Ectodermal cell (in vitro differentiated cells): Measurements from ENCODE around the gene NAV2.

ENCODE experiments used
- H3K27ac ChIP-seq: 2 replicates; pipeline ENCODE4 v1.7.0; 2013; ENCODE audit warnings: mild to moderate bottlenecking, low read depth, low read length; ENCODE audit not compliant: insufficient read depth, poor library complexity, severe bottlenecking
- H3K27me3 ChIP-seq: 2 replicates; pipeline ENCODE4 v1.7.0; 2013; ENCODE audit warnings: mild to moderate bottlenecking, low read length; ENCODE audit not compliant: insufficient read depth, control insufficient read depth, poor library complexity, severe bottlenecking
- H3K36me3 ChIP-seq: one replicate; pipeline ENCODE4 v1.7.0; 2013; ENCODE audit warnings: low read length; ENCODE audit not compliant: control insufficient read depth, insufficient read depth
- H3K4me1 ChIP-seq: one replicate; pipeline ENCODE4 v1.7.0; 2013; ENCODE audit warnings: low read length; ENCODE audit not compliant: control insufficient read depth, insufficient read depth
- H3K4me3 ChIP-seq: 2 replicates; pipeline ENCODE4 v1.7.0; 2013; ENCODE audit warnings: low read depth, low read length, control low read depth; ENCODE audit not compliant: insufficient read depth
- H3K9me3 ChIP-seq: 2 replicates; pipeline ENCODE4 v1.7.0; 2013; ENCODE audit warnings: mild to moderate bottlenecking, low read length, moderate library complexity; ENCODE audit not compliant: control insufficient read depth
- WGBS, 2 experiments: methylation state at CpG; one replicate each; pipeline ENCODE4 v1.1.7; 2013; ENCODE audit warnings: missing lambda C conversion rate in 2 of 2; 5-methylcytosine and 5-hydroxymethylcytosine counted together

Gene NAV2

GRCh38 chr11:20059587-20060021, 347.0 kb downstream of the NAV2 start:
- H3K4me3 ChIP-seq = no peak overlapping the region
- peaks cover 12% of the 10 kb centered on the region for H3K36me3 ChIP-seq
- 93 to 97% methylated on average over 4 of the region's 4 CpGs for WGBS, 2 experiments
- H3K4me1 ChIP-seq = no peaks in the 10 kb centered on the region
- H3K27ac ChIP-seq = no peak overlapping the region
- no peaks in the 10 kb centered on the region for H3K9me3 ChIP-seq
- no peaks in the 10 kb centered on the region for H3K27me3 ChIP-seq

GRCh38 chr11:20060181-20060580, 347.5 kb downstream of the NAV2 start:
- Histone ChIP-seq H3K27ac (no peak overlapping the region), H3K36me3 (peaks cover 11% of the 10 kb centered on the region)

GRCh38 chr11:20060647-20061205, 348.1 kb downstream of the NAV2 start:
- no peaks in the 10 kb centered on the region for H3K4me1 ChIP-seq
- H3K4me3 ChIP-seq = no peak overlapping the region
- 89 to 96% methylated on average over 7 of the region's 7 CpGs for WGBS, 2 experiments
- H3K9me3 ChIP-seq = no peaks in the 10 kb centered on the region
- peaks cover 8% of the 10 kb centered on the region for H3K36me3 ChIP-seq
- H3K27me3 ChIP-seq = no peaks in the 10 kb centered on the region
- no peak overlapping the region for H3K27ac ChIP-seq

More at GRCh38 chr11:20060181-20060580, 347.5 kb downstream of the NAV2 start:
- no peaks in the 10 kb centered on the region for H3K4me1 ChIP-seq
- H3K27me3 ChIP-seq = no peaks in the 10 kb centered on the region
- no peaks in the 10 kb centered on the region for H3K9me3 ChIP-seq
- 97 to 99% methylated on average over 2 to 3 of the region's 3 CpGs for WGBS, 2 experiments
- H3K4me3 ChIP-seq = no peak overlapping the region

- Histone ChIP-seq H3K27me3 (no peaks in the 10 kb centered on the region), H3K27ac (no peak overlapping the region), H3K9me3 (no peaks in the 10 kb centered on the region), H3K36me3 (peaks cover 4% of the 10 kb centered on the region), H3K4me1 (no peaks in the 10 kb centered on the region), H3K4me3 (no peak overlapping the region)
- WGBS, 2 experiments = 94% methylated on average over 4 to 5 of the region's 5 CpGs
Observed at GRCh38 chr11:20061776-20062175, 349.1 kb downstream of the NAV2 start.

DNA sequence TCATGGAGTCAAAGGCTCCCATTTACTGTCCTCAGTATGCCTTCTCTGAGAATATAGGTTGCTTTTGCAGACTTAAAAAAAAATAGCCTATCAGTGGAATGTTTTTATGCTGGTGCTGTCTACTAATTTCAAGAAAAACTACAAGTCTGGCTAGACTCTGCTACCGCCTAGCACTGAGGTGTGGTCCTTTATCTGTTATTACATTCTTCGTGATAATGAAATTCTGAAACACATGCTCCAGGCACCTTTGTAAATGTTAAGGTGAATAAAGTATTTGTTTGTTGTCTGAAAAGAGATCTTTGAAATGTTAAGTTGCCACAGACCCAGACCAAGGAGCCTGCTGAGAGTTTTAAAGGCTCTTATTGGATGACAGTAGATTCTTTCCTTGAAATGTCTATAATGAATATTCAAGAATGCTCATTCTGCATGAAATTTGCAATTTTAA, 352.3 kb downstream of the NAV2 start:
- Histone ChIP-seq H3K36me3 (peaks cover 13% of the 10 kb centered on the region), H3K27ac (no peak overlapping the region), H3K27me3 (no peaks in the 10 kb centered on the region), H3K4me3 (no peak overlapping the region), H3K9me3 (no peaks in the 10 kb centered on the region), H3K4me1 (no peaks in the 10 kb centered on the region)
- 44 to 58% methylated on average over 2 of the region's 2 CpGs for WGBS, 2 experiments

- no peak overlapping the region for H3K27ac ChIP-seq
- peaks cover 13% of the 10 kb centered on the region for H3K36me3 ChIP-seq
- WGBS, 2 experiments = 84 to 90% methylated on average over 2 of the region's 2 CpGs
- no peak overlapping the region for H3K4me3 ChIP-seq
- H3K27me3 ChIP-seq = no peaks in the 10 kb centered on the region
- no peaks in the 10 kb centered on the region for H3K9me3 ChIP-seq
- H3K4me1 ChIP-seq = no peaks in the 10 kb centered on the region
Observed at GRCh38 chr11:20065406-20065805, 352.8 kb downstream of the NAV2 start.

- WGBS, 2 experiments = 94 to 96% methylated on average over 4 to 5 of the region's 5 CpGs
- Histone ChIP-seq H3K36me3 (peaks cover 9% of the 10 kb centered on the region), H3K4me1 (no peaks in the 10 kb centered on the region), H3K27ac (no peak overlapping the region), H3K9me3 (no peaks in the 10 kb centered on the region), H3K27me3 (no peaks in the 10 kb centered on the region), H3K4me3 (no peak overlapping the region)
Observed at GRCh38 chr11:20066013-20066782, 353.6 kb downstream of the NAV2 start.

- no peak overlapping the region for H3K27ac ChIP-seq
- peaks cover 9% of the 10 kb centered on the region for H3K36me3 ChIP-seq
- H3K4me3 ChIP-seq = no peak overlapping the region
- no peaks in the 10 kb centered on the region for H3K4me1 ChIP-seq
- H3K9me3 ChIP-seq = no peaks in the 10 kb centered on the region
- no peaks in the 10 kb centered on the region for H3K27me3 ChIP-seq
- WGBS, 2 experiments = 93 to 98% methylated on average over 3 of the region's 3 CpGs
Observed at GRCh38 chr11:20066783-20067156, 354.1 kb downstream of the NAV2 start.

DNA sequence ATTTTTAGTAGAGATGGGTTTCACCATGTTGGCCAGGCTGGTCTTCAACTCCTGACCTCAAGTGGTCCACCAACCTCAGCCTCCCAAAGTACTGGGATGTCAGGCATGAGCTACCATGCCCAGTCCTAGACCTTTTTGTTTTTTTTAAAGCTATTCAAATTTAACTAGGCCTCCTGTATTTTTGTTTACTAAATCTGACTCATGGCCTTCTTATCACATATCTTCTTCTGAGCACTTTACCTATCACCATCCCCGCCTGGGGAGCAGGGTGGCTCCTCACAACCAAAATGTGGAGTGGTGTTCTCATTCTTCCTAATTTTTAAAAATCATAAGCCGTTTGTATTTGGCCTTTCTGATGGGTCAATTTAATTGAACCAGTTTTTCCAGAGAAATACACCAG, 355.0 kb downstream of the NAV2 start:
- 95 to 96% methylated on average over 2 of the region's 2 CpGs for WGBS, 2 experiments
- H3K27me3 ChIP-seq = no peaks in the 10 kb centered on the region
- peaks cover 11% of the 10 kb centered on the region for H3K36me3 ChIP-seq
- no peaks in the 10 kb centered on the region for H3K9me3 ChIP-seq
- no peak overlapping the region for H3K4me3 ChIP-seq
- H3K27ac ChIP-seq = no peak overlapping the region
- H3K4me1 ChIP-seq = no peaks in the 10 kb centered on the region

DNA sequence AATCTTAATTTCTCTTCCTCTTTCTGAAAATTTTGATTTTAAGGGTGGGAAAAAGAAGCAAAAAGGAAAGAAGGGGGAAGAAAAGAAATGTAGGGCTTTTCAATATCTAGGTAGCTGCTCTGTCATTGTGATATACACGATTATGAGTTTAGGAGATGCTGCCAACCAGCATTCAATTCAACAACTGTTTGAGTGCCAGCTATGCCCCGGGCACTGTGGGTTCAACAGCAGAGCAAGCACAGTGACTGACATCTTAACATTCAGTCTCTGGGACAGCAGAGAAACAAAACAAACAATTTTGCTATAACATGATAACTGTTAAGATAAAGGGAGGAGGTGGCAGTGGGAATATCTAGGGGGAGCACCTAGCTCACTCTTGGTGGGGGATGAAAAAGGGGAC, 356.1 kb downstream of the NAV2 start:
- Histone ChIP-seq H3K9me3 (no peaks in the 10 kb centered on the region), H3K27ac (no peak overlapping the region)
- WGBS, 2 experiments = 98 to 100% methylated on average over 2 of the region's 2 CpGs

More for the DNA sequence above, 356.1 kb downstream of the NAV2 start:
- Histone ChIP-seq H3K36me3 (peaks cover 11% of the 10 kb centered on the region), H3K27me3 (no peaks in the 10 kb centered on the region), H3K4me3 (no peak overlapping the region), H3K4me1 (no peaks in the 10 kb centered on the region)
